GM12878 (cell line): Measurements from ENCODE around the gene PDLIM5. TPM values are rescaled to one million over a fixed set of nuclear protein-coding genes. Genes with fewer than 3 reads are reported as not detected.

Experiments
- ATAC-seq: fragments of 200-7000 bp; cut with Tn5 transposase; 3 replicates; pipeline ENCODE4 v1.9.1; 2020; ENCODE audit warnings: mild to moderate bottlenecking, moderate library complexity
- BruUV-seq: library from RNA; stranded (reverse); fragments of 400-500 nt; replicated peaks from 2 replicates; lab custom pipeline; 2021; lab: Mats Ljungman, UMichigan
- CTCF ChIA-PET: fragments of 300-600 bp; sonication (Branson Sonifier 250); formaldehyde crosslinking; extraction: SDS; loops from one replicate; lab custom pipeline; 2021; ENCODE audit warnings: inconsistent platforms; lab: Yijun Ruan, JAX
- POLR2A ChIA-PET: fragments of 350-600 bp; formaldehyde crosslinking; extraction: SDS; loops from one replicate; lab custom pipeline; 2021; ENCODE audit warnings: inconsistent platforms; lab: Charles Lee
- RAD21 ChIA-PET: fragments of 300-600 bp; sonication (Branson Sonifier 250); formaldehyde crosslinking; loops from one replicate; lab custom pipeline; 2023; ENCODE audit warnings: antibody characterized with exemption; ENCODE audit not compliant: unreplicated experiment; lab: Charles Lee
- SMC1A ChIA-PET: fragments of 300-600 bp; sonication (Branson Sonifier 250); formaldehyde crosslinking; loops from one replicate; lab custom pipeline; 2023; ENCODE audit not compliant: unreplicated experiment, uncharacterized antibody; lab: Charles Lee
- DNase-seq: peaks from one replicate; pipeline ENCODE4 v3.0.0-alpha.2; 2011; ENCODE audit warnings: low read depth, low spot score
- FAIRE-seq: peaks from 3 replicates; lab custom pipeline; 2011; peaks lifted over from hg19 to GRCh38; lab: Jason Lieb, UNC
- H2AFZ ChIP-seq: 2 replicates; pipeline ENCODE4 v1.6.0; 2011; ENCODE audit warnings: low read depth, low read length, control low read depth; ENCODE audit not compliant: control insufficient read depth
- H3K27ac ChIP-seq: 2 replicates; pipeline ENCODE4 v1.5.1; 2011; ENCODE audit warnings: control low read depth; ENCODE audit not compliant: control insufficient read depth, insufficient read depth
- H3K27me3 ChIP-seq, 2 experiments: replicated peaks in 1 of 2; 2 replicates each; pipeline versions ENCODE4 v1.6.0 to v1.6.1; 2011; ENCODE audit warnings: low read length in 1 of 2; ENCODE audit not compliant: control insufficient read depth in 2 of 2, insufficient read depth in 2 of 2
- H3K36me3 ChIP-seq, 2 experiments: 2 replicates each; pipeline ENCODE4 v1.5.1; 2011; ENCODE audit warnings: low read length in 1 of 2; ENCODE audit not compliant: control insufficient read depth in 2 of 2, insufficient read depth in 2 of 2
- H3K4me1 ChIP-seq: 2 replicates; pipeline ENCODE4 v1.6.1; 2011; ENCODE audit warnings: mild to moderate bottlenecking, low read length, moderate library complexity, mixed read lengths; ENCODE audit not compliant: control insufficient read depth, insufficient read depth
- H3K4me2 ChIP-seq: 2 replicates; pipeline ENCODE4 v1.6.0; 2011; ENCODE audit warnings: control low read depth; ENCODE audit not compliant: control insufficient read depth, insufficient read depth
- H3K4me3 ChIP-seq: fragments of 200-600 bp; sonication (generic); 2 replicates; pipeline ENCODE4 v1.5.1; 2016
- H3K79me2 ChIP-seq: 2 replicates; pipeline ENCODE4 v1.6.0; 2011; ENCODE audit warnings: low read length; ENCODE audit not compliant: control insufficient read depth, insufficient read depth
- H3K9ac ChIP-seq: 2 replicates; pipeline ENCODE4 v1.8.0; 2011; ENCODE audit warnings: low read length, control low read depth, mixed read lengths; ENCODE audit not compliant: control insufficient read depth, insufficient read depth
- H3K9me3 ChIP-seq: replicated peaks from 3 replicates; pipeline ENCODE4 v1.5.1; 2011; ENCODE audit warnings: mild to moderate bottlenecking, low read length; ENCODE audit not compliant: control insufficient read depth, insufficient read depth
- H4K20me1 ChIP-seq: 2 replicates; pipeline ENCODE4 v1.6.0; 2011; ENCODE audit not compliant: control insufficient read depth, insufficient read depth
- DPF2 ChIP-seq: fragments of 450-650 bp; IDR thresholded peaks from 2 replicates; pipeline ENCODE4 v1.6.1; 2017; ENCODE audit warnings: mild to moderate bottlenecking
- RUNX3 ChIP-seq: IDR thresholded peaks from 2 replicates; pipeline ENCODE4 v1.6.1; 2012; ENCODE audit warnings: low read length, inconsistent platforms
- TAF1 ChIP-seq: IDR thresholded peaks from 2 replicates; pipeline ENCODE4 v1.6.1; 2011; ENCODE audit warnings: mild to moderate bottlenecking, low read depth, low read length, borderline replicate concordance
- YBX1 ChIP-seq: fragments of 450-650 bp; IDR thresholded peaks from 2 replicates; pipeline ENCODE4 v1.6.1; 2016; ENCODE audit warnings: antibody characterized with exemption
- WGBS: methylation state at CpG from one replicate; pipeline ENCODE4 v1.1.6; 2016; ENCODE audit warnings: low lambda C conversion rate; ENCODE audit not compliant: insufficient replicate concordance, insufficient coverage; ENCODE audit errors: missing lambda C conversion rate; 5-methylcytosine and 5-hydroxymethylcytosine counted together
- in situ Hi-C: fragments of 300-500 bp; cut with MboI; formaldehyde crosslinking; loops from 9 replicates; pipeline ENCODE4 v1.14.3; 2018; ENCODE audit warnings: mixed read lengths
- intact Hi-C: fragments of 100-400 bp; cut with micrococcal nuclease; formaldehyde crosslinking; loops from one replicate; pipeline ENCODE4 v1.14.2; 2022; ENCODE audit not compliant: unreplicated experiment
- polyA plus RNA-seq, 11 experiments: library from polyadenylated mRNA; depleted of rRNA in 4 of 11; unstranded in 6 of 11; stranded (reverse) in 5 of 11; fragments of >200 nt; fragmentation: Nextera tagmentation in 4 of 11; fragmentation: Illumina TruSeq in 1 of 11; extraction: Ambion mirVana in 4 of 11; extraction: Trizol in 1 of 11; gene quantifications; 1 replicate in 1 of 11; 2 replicates in 10 of 11; pipeline versions ENCODE4 v1.2.1 to v1.2.3, GENCODE V29; 2011 to 2016; ENCODE audit warnings: inconsistent platforms in 2 of 11, missing spikeins in 2 of 11, low read depth in 1 of 11
- total RNA-seq, 4 experiments: library from RNA; depleted of rRNA in 3 of 4; stranded (reverse); fragments of >200 nt in 3 of 4; fragmentation: Illumina TruSeq in 1 of 4; extraction: Trizol in 1 of 4; gene quantifications; 2 replicates each; pipeline versions ENCODE4 v1.2.1 to v1.2.3, GENCODE V29; 2013 to 2021
- TF ChIP-seq, protein P1 (sequence below): fragments of 150-350 bp; IDR thresholded peaks from 2 replicates; pipeline ENCODE4 v1.6.1; 2014; ENCODE audit warnings: mild to moderate bottlenecking, low read depth, low read length
- TF ChIP-seq, protein P2 (sequence below): fragments of 450-650 bp; IDR thresholded peaks from 2 replicates; pipeline ENCODE4 v1.6.1; 2017; ENCODE audit warnings: mild to moderate bottlenecking, moderate library complexity
- TF ChIP-seq, protein P3 (sequence below): IDR thresholded peaks from 2 replicates; pipeline ENCODE4 v1.6.1; 2012; ENCODE audit warnings: mild to moderate bottlenecking, low read depth, low read length
- TF ChIP-seq, protein P4 (sequence below): IDR thresholded peaks from 2 replicates; pipeline ENCODE4 v1.6.1; 2012; ENCODE audit warnings: low read length, inconsistent platforms
- TF ChIP-seq, protein P5 (sequence below), 3 experiments: IDR thresholded peaks in 2 of 3; conservative IDR thresholded peaks in 1 of 3; 2 replicates each; pipeline ENCODE4 v1.5.1; 2011; ENCODE audit warnings: low read depth in 3 of 3, low read length in 3 of 3, mild to moderate bottlenecking in 3 of 3, control low read depth in 2 of 3, moderate library complexity in 2 of 3, inconsistent platforms in 1 of 3, mixed read lengths in 1 of 3; ENCODE audit not compliant: control insufficient read depth in 2 of 3, insufficient read depth in 1 of 3; ENCODE audit errors: extremely low read depth in 1 of 3

Gene PDLIM5
- total and polyA plus RNA-seq, 10 of the 15 experiments (the other 5 are each of a cell fraction or from before 2014, with no cell fraction given) = 10.0 to 52.9 (median 20.7) TPM

DNA sequence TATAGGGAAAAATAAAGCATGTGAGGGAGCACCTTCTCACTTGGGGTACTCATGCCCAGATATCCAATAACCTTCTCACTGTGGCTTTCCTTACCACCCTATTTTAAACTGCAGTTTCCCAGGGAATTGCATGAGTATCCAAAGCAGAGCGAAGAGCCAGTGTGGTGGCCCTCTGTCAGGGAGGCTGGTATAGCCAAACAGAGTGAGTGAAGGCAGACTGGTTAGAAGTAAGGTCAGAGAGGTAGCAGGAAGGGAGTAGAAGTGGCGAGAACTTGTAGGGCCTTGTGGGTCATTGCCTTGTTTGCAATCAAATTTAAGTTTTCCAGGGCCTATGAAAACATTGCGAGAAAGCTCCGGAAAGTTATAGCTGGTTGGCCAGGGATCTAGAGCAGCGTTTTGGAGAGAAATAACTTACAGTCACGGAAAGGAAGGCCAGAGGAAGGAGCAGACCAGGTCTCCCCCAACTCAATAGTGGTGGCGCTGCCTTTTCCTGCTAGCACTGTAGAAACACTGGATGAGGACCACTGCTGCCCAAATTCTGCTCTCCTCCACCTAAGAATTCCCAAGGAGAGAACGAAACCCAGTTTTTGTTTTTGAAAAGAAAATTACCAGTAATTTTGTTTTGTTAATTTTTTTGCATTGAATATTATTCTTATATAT, 77.2 kb downstream of the PDLIM5 start:
- Histone ChIP-seq H3K36me3 (no peaks in the 10 kb centered on the region), H2AFZ (no peak overlapping the region), H3K9me3 (no peaks in the 10 kb centered on the region), H3K4me3 (no peak overlapping the region), H3K79me2 (no peaks in the 10 kb centered on the region), H3K27me3 (no peaks in the 10 kb centered on the region), H3K4me1 (peaks cover 7% of the 10 kb centered on the region; the same call in 1 of the 2 replicates), H4K20me1 (no peaks in the 10 kb centered on the region), H3K9ac (no peak overlapping the region), H3K27ac (no peak overlapping the region), H3K4me2 (no peak overlapping the region)
- ChIA-PET RAD21 (no interaction called here), SMC1A (no interaction called here), CTCF (interaction anchor here (0.9 kb wide), 1 partner anchor 9 kb away, joined by 3 read pairs; no protein-coding TSS in a partner anchor), POLR2A (no interaction called here)
- no TSS peak for BruUV-seq
- DNase-seq (no peak), FAIRE-seq (no peak), ATAC-seq (no peak)
- 93% methylated on average over 8 of the region's 8 CpGs for WGBS
- in situ Hi-C loops = no loop called here
- TF ChIP-seq, protein P1, sequence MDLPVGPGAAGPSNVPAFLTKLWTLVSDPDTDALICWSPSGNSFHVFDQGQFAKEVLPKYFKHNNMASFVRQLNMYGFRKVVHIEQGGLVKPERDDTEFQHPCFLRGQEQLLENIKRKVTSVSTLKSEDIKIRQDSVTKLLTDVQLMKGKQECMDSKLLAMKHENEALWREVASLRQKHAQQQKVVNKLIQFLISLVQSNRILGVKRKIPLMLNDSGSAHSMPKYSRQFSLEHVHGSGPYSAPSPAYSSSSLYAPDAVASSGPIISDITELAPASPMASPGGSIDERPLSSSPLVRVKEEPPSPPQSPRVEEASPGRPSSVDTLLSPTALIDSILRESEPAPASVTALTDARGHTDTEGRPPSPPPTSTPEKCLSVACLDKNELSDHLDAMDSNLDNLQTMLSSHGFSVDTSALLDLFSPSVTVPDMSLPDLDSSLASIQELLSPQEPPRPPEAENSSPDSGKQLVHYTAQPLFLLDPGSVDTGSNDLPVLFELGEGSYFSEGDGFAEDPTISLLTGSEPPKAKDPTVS = no peak
- TF ChIP-seq, protein P2, sequence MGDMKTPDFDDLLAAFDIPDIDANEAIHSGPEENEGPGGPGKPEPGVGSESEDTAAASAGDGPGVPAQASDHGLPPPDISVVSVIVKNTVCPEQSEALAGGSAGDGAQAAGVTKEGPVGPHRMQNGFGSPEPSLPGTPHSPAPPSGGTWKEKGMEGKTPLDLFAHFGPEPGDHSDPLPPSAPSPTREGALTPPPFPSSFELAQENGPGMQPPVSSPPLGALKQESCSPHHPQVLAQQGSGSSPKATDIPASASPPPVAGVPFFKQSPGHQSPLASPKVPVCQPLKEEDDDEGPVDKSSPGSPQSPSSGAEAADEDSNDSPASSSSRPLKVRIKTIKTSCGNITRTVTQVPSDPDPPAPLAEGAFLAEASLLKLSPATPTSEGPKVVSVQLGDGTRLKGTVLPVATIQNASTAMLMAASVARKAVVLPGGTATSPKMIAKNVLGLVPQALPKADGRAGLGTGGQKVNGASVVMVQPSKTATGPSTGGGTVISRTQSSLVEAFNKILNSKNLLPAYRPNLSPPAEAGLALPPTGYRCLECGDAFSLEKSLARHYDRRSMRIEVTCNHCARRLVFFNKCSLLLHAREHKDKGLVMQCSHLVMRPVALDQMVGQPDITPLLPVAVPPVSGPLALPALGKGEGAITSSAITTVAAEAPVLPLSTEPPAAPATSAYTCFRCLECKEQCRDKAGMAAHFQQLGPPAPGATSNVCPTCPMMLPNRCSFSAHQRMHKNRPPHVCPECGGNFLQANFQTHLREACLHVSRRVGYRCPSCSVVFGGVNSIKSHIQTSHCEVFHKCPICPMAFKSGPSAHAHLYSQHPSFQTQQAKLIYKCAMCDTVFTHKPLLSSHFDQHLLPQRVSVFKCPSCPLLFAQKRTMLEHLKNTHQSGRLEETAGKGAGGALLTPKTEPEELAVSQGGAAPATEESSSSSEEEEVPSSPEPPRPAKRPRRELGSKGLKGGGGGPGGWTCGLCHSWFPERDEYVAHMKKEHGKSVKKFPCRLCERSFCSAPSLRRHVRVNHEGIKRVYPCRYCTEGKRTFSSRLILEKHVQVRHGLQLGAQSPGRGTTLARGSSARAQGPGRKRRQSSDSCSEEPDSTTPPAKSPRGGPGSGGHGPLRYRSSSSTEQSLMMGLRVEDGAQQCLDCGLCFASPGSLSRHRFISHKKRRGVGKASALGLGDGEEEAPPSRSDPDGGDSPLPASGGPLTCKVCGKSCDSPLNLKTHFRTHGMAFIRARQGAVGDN = no peak
- no peak for TF ChIP-seq TAF1
- no peak for TF ChIP-seq YBX1
- TF ChIP-seq, protein P3, sequence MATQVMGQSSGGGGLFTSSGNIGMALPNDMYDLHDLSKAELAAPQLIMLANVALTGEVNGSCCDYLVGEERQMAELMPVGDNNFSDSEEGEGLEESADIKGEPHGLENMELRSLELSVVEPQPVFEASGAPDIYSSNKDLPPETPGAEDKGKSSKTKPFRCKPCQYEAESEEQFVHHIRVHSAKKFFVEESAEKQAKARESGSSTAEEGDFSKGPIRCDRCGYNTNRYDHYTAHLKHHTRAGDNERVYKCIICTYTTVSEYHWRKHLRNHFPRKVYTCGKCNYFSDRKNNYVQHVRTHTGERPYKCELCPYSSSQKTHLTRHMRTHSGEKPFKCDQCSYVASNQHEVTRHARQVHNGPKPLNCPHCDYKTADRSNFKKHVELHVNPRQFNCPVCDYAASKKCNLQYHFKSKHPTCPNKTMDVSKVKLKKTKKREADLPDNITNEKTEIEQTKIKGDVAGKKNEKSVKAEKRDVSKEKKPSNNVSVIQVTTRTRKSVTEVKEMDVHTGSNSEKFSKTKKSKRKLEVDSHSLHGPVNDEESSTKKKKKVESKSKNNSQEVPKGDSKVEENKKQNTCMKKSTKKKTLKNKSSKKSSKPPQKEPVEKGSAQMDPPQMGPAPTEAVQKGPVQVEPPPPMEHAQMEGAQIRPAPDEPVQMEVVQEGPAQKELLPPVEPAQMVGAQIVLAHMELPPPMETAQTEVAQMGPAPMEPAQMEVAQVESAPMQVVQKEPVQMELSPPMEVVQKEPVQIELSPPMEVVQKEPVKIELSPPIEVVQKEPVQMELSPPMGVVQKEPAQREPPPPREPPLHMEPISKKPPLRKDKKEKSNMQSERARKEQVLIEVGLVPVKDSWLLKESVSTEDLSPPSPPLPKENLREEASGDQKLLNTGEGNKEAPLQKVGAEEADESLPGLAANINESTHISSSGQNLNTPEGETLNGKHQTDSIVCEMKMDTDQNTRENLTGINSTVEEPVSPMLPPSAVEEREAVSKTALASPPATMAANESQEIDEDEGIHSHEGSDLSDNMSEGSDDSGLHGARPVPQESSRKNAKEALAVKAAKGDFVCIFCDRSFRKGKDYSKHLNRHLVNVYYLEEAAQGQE = no peak
- TF ChIP-seq, protein P4, sequence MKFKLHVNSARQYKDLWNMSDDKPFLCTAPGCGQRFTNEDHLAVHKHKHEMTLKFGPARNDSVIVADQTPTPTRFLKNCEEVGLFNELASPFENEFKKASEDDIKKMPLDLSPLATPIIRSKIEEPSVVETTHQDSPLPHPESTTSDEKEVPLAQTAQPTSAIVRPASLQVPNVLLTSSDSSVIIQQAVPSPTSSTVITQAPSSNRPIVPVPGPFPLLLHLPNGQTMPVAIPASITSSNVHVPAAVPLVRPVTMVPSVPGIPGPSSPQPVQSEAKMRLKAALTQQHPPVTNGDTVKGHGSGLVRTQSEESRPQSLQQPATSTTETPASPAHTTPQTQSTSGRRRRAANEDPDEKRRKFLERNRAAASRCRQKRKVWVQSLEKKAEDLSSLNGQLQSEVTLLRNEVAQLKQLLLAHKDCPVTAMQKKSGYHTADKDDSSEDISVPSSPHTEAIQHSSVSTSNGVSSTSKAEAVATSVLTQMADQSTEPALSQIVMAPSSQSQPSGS = no peak
- no peak for TF ChIP-seq RUNX3
- TF ChIP-seq DPF2 = no peak
- TF ChIP-seq, protein P5, sequence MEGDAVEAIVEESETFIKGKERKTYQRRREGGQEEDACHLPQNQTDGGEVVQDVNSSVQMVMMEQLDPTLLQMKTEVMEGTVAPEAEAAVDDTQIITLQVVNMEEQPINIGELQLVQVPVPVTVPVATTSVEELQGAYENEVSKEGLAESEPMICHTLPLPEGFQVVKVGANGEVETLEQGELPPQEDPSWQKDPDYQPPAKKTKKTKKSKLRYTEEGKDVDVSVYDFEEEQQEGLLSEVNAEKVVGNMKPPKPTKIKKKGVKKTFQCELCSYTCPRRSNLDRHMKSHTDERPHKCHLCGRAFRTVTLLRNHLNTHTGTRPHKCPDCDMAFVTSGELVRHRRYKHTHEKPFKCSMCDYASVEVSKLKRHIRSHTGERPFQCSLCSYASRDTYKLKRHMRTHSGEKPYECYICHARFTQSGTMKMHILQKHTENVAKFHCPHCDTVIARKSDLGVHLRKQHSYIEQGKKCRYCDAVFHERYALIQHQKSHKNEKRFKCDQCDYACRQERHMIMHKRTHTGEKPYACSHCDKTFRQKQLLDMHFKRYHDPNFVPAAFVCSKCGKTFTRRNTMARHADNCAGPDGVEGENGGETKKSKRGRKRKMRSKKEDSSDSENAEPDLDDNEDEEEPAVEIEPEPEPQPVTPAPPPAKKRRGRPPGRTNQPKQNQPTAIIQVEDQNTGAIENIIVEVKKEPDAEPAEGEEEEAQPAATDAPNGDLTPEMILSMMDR (IDR thresholded peaks at IDR 0.05 in 2 of 3, conservative IDR thresholded peaks at IDR 0.05 in 1 of 3; ENCODE audit: control insufficient read depth in 2 of 3, extremely low read depth in 1 of 3, insufficient read depth in 1 of 3, low read depth in 3 of 3, low read length in 3 of 3) = no peak
- intact Hi-C loops = no loop called here
